Spleen (tissue), 7 donors: ENCODE results near the gene COL28A1.

Source experiments
- POLR2A ChIP-seq, 3 donors: fragments of 450-650 bp; IDR thresholded peaks; one replicate each; pipeline ENCODE4 v1.5.1; 2017; ENCODE audit warnings: antibody characterized with exemption in 3 of 3, mild to moderate bottlenecking in 1 of 3
- POLR2AphosphoS5 ChIP-seq, 3 donors: sonication (generic); formaldehyde crosslinking; IDR thresholded peaks; one replicate each; pipeline ENCODE4 v1.5.1; 2017; ENCODE audit warnings: antibody characterized with exemption in 3 of 3
- TF ChIP-seq, protein P1 (sequence below), 11 experiments: fragments of 200-600 bp in 7 of 11; fragments of 450-650 bp in 4 of 11; sonication (generic) in 4 of 11; IDR thresholded peaks in 8 of 11; conservative IDR thresholded peaks in 3 of 11; 1 replicate in 7 of 11; 2 replicates in 4 of 11; pipeline versions ENCODE4 v1.4.0 to v1.8.0; 2016 to 2021; ENCODE audit warnings: antibody characterized with exemption in 11 of 11, inconsistent platforms in 4 of 11, mild to moderate bottlenecking in 1 of 11
- donor health status: DM: no; HTN: no; CAD: no; lungs with moderate emphysema.
- donor health status: DM: no; HTN: no; CAD: no.
- donor health status: DM: no; HTN: no; CAD: no.

- TF ChIP-seq, protein P1, sequence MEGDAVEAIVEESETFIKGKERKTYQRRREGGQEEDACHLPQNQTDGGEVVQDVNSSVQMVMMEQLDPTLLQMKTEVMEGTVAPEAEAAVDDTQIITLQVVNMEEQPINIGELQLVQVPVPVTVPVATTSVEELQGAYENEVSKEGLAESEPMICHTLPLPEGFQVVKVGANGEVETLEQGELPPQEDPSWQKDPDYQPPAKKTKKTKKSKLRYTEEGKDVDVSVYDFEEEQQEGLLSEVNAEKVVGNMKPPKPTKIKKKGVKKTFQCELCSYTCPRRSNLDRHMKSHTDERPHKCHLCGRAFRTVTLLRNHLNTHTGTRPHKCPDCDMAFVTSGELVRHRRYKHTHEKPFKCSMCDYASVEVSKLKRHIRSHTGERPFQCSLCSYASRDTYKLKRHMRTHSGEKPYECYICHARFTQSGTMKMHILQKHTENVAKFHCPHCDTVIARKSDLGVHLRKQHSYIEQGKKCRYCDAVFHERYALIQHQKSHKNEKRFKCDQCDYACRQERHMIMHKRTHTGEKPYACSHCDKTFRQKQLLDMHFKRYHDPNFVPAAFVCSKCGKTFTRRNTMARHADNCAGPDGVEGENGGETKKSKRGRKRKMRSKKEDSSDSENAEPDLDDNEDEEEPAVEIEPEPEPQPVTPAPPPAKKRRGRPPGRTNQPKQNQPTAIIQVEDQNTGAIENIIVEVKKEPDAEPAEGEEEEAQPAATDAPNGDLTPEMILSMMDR (IDR thresholded peaks at IDR 0.05 in 8 of 11, conservative IDR thresholded peaks at IDR 0.05 in 3 of 11): no peak
- TF ChIP-seq POLR2A (IDR thresholded peaks at IDR 0.05): no peak
- TF ChIP-seq POLR2AphosphoS5 (IDR thresholded peaks at IDR 0.05): no peak
Measured at GRCh38 chr7:7516156-7516555, 19.5 kb downstream of the COL28A1 start.
